ENCODE results near the gene LCN15. TPM values are rescaled to one million over a fixed set of nuclear protein-coding genes. Genes with fewer than 3 reads are reported as not detected.

Gene LCN15
- total RNA-seq, 1 donor from 2014 or later = not detected

DNA sequence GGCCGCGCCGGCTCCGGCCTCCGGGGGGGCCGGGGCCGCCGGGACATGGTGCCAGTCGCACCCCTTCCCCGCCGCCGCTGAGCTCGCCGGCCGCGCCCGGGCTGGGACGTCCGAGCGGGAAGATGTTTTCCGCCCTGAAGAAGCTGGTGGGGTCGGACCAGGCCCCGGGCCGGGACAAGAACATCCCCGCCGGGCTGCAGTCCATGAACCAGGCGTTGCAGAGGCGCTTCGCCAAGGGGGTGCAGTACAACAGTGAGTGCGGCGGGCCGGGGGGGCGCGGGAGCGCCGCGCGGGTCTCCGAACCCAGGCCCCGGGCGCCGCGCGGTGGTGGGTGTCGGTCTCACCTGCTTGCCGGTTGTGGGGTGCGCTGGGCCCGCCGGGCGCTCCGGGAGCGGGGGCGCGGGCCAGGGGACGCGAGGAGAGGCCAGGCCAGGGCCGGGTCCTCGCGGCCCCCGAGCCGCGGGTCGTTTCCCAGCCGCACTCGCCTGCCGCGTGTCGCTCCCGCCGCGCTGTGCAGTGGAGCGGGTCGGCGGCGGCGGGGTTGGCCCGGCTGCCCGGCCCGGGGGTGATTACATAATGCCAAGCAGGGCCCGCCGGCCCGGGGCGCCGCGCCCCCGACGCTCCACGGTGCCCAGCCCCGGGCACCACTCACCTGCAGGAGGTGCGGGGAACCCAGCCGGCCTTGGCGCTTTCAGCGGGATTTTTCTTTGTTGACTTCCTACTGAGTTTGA lies 43.9 kb upstream of the LCN15 start:
- peaks cover 54% of the 10 kb centered on the region for H3K79me2 ChIP-seq (ENCODE audit: insufficient read depth, low read length)
- no peak for TF ChIP-seq EZH2 (IDR thresholded peaks at IDR 0.05; ENCODE audit: insufficient read depth, low read length)
- TF ChIP-seq, protein P1, sequence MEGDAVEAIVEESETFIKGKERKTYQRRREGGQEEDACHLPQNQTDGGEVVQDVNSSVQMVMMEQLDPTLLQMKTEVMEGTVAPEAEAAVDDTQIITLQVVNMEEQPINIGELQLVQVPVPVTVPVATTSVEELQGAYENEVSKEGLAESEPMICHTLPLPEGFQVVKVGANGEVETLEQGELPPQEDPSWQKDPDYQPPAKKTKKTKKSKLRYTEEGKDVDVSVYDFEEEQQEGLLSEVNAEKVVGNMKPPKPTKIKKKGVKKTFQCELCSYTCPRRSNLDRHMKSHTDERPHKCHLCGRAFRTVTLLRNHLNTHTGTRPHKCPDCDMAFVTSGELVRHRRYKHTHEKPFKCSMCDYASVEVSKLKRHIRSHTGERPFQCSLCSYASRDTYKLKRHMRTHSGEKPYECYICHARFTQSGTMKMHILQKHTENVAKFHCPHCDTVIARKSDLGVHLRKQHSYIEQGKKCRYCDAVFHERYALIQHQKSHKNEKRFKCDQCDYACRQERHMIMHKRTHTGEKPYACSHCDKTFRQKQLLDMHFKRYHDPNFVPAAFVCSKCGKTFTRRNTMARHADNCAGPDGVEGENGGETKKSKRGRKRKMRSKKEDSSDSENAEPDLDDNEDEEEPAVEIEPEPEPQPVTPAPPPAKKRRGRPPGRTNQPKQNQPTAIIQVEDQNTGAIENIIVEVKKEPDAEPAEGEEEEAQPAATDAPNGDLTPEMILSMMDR (IDR thresholded peaks at IDR 0.05; ENCODE audit: insufficient read depth, low read depth, low read length) = no peak
- H2AFZ ChIP-seq (ENCODE audit: low read depth, low read length) = peak overlapping the region; percentile 66
- Mint-ChIP-seq H3K36me3 (ENCODE audit: low read depth, unreplicated experiment) (peaks cover 8% of the 10 kb centered on the region), H3K27ac (ENCODE audit: unreplicated experiment) (peak overlapping the region; percentile 91), H3K4me3 (ENCODE audit: unreplicated experiment) (peak overlapping the region; percentile 91), H3K4me1 (ENCODE audit: low read depth, unreplicated experiment) (peaks cover 13% of the 10 kb centered on the region), H3K27me3 (ENCODE audit: low read depth, unreplicated experiment) (no peaks in the 10 kb centered on the region), H3K9me3 (ENCODE audit: unreplicated experiment) (no peaks in the 10 kb centered on the region)
- DNase-seq (ENCODE audit: low read depth) (no peak), FAIRE-seq (no peak)
- H3K4me3 ChIP-seq (ENCODE audit: insufficient read depth, low read depth, low read length) = peak overlapping the region; percentile 66
- H3K4me2 ChIP-seq (ENCODE audit: low read length) = peak overlapping the region; percentile 94
- H4K20me1 ChIP-seq (ENCODE audit: insufficient read depth, low read length) = peaks cover 44% of the 10 kb centered on the region
- H3K27ac ChIP-seq (ENCODE audit: low read depth, low read length) = peak overlapping the region; percentile 61
- peaks cover 8% of the 10 kb centered on the region for H3K36me3 ChIP-seq (ENCODE audit: insufficient read depth, low read length)
- H3K27me3 ChIP-seq (ENCODE audit: insufficient read depth, low read length) = no peaks in the 10 kb centered on the region
- peak overlapping the region; percentile 90 for H3K9ac ChIP-seq (ENCODE audit: low read length)
- H3K4me1 ChIP-seq (ENCODE audit: insufficient read depth, low read length) = peaks cover 19% of the 10 kb centered on the region
- H3K9me3 ChIP-seq (ENCODE audit: insufficient read depth, low read depth, low read length) = no peaks in the 10 kb centered on the region

DNA sequence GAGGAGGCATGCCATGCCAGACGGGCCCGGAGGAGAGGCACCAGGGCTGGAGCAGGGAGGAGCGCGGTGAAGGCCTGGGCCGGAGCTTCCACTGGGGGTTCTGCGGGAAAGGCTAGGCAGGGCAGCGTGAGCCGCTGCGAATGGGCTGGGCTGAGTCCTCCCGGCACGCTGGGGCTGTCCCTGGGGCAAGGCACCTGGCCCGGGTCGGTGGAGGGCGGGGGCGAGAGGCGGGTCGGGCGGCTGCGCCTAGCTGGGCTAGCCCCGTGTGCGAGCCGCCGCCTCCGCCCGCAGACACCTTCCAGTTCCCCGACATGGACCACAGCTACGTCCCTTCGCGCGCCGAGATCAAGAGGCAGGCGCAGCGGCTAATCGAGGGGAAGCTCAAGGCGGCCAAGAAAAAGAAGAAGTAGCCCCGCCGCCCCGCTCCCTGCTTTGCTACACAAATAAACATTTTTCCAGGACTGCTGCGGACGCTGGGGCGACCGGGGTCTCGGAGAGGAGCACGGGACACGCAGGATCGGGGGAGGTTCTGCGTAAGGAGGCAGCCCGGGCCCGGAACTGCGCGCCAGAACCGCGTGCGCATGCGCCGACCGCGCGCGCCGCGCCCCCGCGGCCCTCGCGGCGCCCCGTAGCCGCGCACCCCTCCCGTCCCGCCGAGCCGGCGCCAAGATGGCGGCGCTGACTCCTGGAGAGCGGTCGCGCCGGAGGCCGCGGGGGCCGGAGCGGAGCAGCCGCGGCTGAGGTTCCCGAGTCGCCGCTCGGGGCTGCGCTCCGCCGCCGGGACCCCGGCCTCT lies 43.2 kb upstream of the LCN15 start, which contains the start of gene RABL6:
Gene RABL6, plus strand, starts transcription at position 668 of the 794 bp plus-strand sequence. CDS start 249 bp downstream, outside the sequence.
- Histone ChIP-seq H3K4me2 (ENCODE audit: low read length) (peak within 1 kb of the TSS; percentile 94), H3K27me3 (ENCODE audit: insufficient read depth, low read length) (peaks cover under 1% of the 10 kb centered on the region), H3K4me3 (ENCODE audit: insufficient read depth, low read depth, low read length) (peak within 1 kb of the TSS; percentile 66), H3K79me2 (ENCODE audit: insufficient read depth, low read length) (peaks cover 46% of the 10 kb centered on the region), H2AFZ (ENCODE audit: low read depth, low read length) (peak within 1 kb of the TSS; percentile 95), H3K9me3 (ENCODE audit: insufficient read depth, low read depth, low read length) (no peaks in the 10 kb centered on the region), H3K36me3 (ENCODE audit: insufficient read depth, low read length) (peaks cover 6% of the 10 kb centered on the region), H3K4me1 (ENCODE audit: insufficient read depth, low read length) (peaks cover 19% of the 10 kb centered on the region), H4K20me1 (ENCODE audit: insufficient read depth, low read length) (peaks cover 36% of the 10 kb centered on the region), H3K27ac (ENCODE audit: low read depth, low read length) (peak within 1 kb of the TSS; percentile 61), H3K9ac (ENCODE audit: low read length) (peak within 1 kb of the TSS; percentile 90)
- FAIRE-seq (no peak), DNase-seq (ENCODE audit: low read depth) (peak; percentile 32)
- no peaks in the 10 kb centered on the region for H3K9me3 Mint-ChIP-seq (ENCODE audit: unreplicated experiment)
- peak within 1 kb of the TSS; percentile 91 for H3K27ac Mint-ChIP-seq (ENCODE audit: unreplicated experiment)
- no peak for TF ChIP-seq EZH2 (IDR thresholded peaks at IDR 0.05; ENCODE audit: insufficient read depth, low read length)
- TF ChIP-seq, protein P1 (IDR thresholded peaks at IDR 0.05; ENCODE audit: insufficient read depth, low read depth, low read length) = no peak
- peak within 1 kb of the TSS; percentile 91 for H3K4me3 Mint-ChIP-seq (ENCODE audit: unreplicated experiment)
- H3K27me3 Mint-ChIP-seq (ENCODE audit: low read depth, unreplicated experiment) = no peaks in the 10 kb centered on the region
- peaks cover 13% of the 10 kb centered on the region for H3K4me1 Mint-ChIP-seq (ENCODE audit: low read depth, unreplicated experiment)
- peaks cover 8% of the 10 kb centered on the region for H3K36me3 Mint-ChIP-seq (ENCODE audit: low read depth, unreplicated experiment)

Measured in astrocyte (in vitro differentiated cells and primary cell).